Mucosa of stomach (tissue), 1 donor: ENCODE data around the gene EFL1.

Experiments used
- H3K27me3 ChIP-seq: one replicate; pipeline ENCODE4 v1.7.0; 2013; ENCODE audit warnings: mild to moderate bottlenecking, low read length; ENCODE audit not compliant: control insufficient read depth, insufficient read depth
- H3K36me3 ChIP-seq: one replicate; pipeline ENCODE4 v1.7.0; 2013; ENCODE audit warnings: low read length; ENCODE audit not compliant: control insufficient read depth, insufficient read depth
- H3K4me1 ChIP-seq: one replicate; pipeline ENCODE4 v1.7.0; 2013; ENCODE audit warnings: mild to moderate bottlenecking, low read length; ENCODE audit not compliant: control insufficient read depth, insufficient read depth
- H3K4me3 ChIP-seq: one replicate; pipeline ENCODE4 v1.7.0; 2013; ENCODE audit warnings: low read length
- H3K9ac ChIP-seq: one replicate; pipeline ENCODE4 v1.7.0; 2013; ENCODE audit warnings: mild to moderate bottlenecking, low read length, moderate library complexity
- H3K9me3 ChIP-seq: one replicate; pipeline ENCODE4 v1.7.0; 2013; ENCODE audit warnings: mild to moderate bottlenecking, low read length, moderate library complexity; ENCODE audit not compliant: control insufficient read depth
- donor health status: Pancreatic carcinoma.

The EFL1 gene

GRCh38 chr15:82127581-82127980, 135.0 kb downstream of the EFL1 start:
- Histone ChIP-seq H3K27me3 (no peaks in the 10 kb centered on the region), H3K36me3 (peaks cover 4% of the 10 kb centered on the region), H3K9ac (no peak overlapping the region), H3K4me3 (no peak overlapping the region), H3K4me1 (peaks cover 4% of the 10 kb centered on the region), H3K9me3 (no peaks in the 10 kb centered on the region)

- H3K4me1 ChIP-seq, result peaks cover 4% of the 10 kb centered on the region
- no peak overlapping the region for H3K9ac ChIP-seq
- no peaks in the 10 kb centered on the region for H3K27me3 ChIP-seq
- no peaks in the 10 kb centered on the region for H3K36me3 ChIP-seq
- no peaks in the 10 kb centered on the region for H3K9me3 ChIP-seq
- H3K4me3 ChIP-seq, result no peak overlapping the region
Measured at GRCh38 chr15:82126346-82126745, 136.2 kb downstream of the EFL1 start.

- Histone ChIP-seq H3K9ac (no peak overlapping the region), H3K4me3 (no peak overlapping the region), H3K4me1 (peaks cover 4% of the 10 kb centered on the region), H3K9me3 (no peaks in the 10 kb centered on the region), H3K36me3 (no peaks in the 10 kb centered on the region), H3K27me3 (no peaks in the 10 kb centered on the region)
Measured at GRCh38 chr15:82124331-82125263, 137.9 kb downstream of the EFL1 start.

GRCh38 chr15:82122746-82123400, 139.7 kb downstream of the EFL1 start:
- no peak overlapping the region for H3K4me3 ChIP-seq
- H3K27me3 ChIP-seq, result no peaks in the 10 kb centered on the region
- H3K36me3 ChIP-seq, result no peaks in the 10 kb centered on the region
- peaks cover 4% of the 10 kb centered on the region for H3K4me1 ChIP-seq
- H3K9me3 ChIP-seq, result no peaks in the 10 kb centered on the region
- no peak overlapping the region for H3K9ac ChIP-seq

GRCh38 chr15:82118040-82118439, 144.5 kb downstream of the EFL1 start:
- Histone ChIP-seq H3K4me1 (peaks cover 3% of the 10 kb centered on the region), H3K9ac (no peak overlapping the region)

GRCh38 chr15:82117296-82117695, 145.2 kb downstream of the EFL1 start:
- Histone ChIP-seq H3K9ac (no peak overlapping the region), H3K4me3 (no peak overlapping the region), H3K36me3 (no peaks in the 10 kb centered on the region), H3K4me1 (no peaks in the 10 kb centered on the region), H3K9me3 (no peaks in the 10 kb centered on the region), H3K27me3 (no peaks in the 10 kb centered on the region)

More at GRCh38 chr15:82118040-82118439, 144.5 kb downstream of the EFL1 start:
- H3K36me3 ChIP-seq, result no peaks in the 10 kb centered on the region
- no peaks in the 10 kb centered on the region for H3K9me3 ChIP-seq
- no peak overlapping the region for H3K4me3 ChIP-seq
- H3K27me3 ChIP-seq, result no peaks in the 10 kb centered on the region

GRCh38 chr15:82114660-82115059, 147.9 kb downstream of the EFL1 start:
- H3K4me3 ChIP-seq, result no peak overlapping the region
- H3K9ac ChIP-seq, result no peak overlapping the region
- H3K9me3 ChIP-seq, result no peaks in the 10 kb centered on the region
- no peaks in the 10 kb centered on the region for H3K4me1 ChIP-seq
- no peaks in the 10 kb centered on the region for H3K36me3 ChIP-seq
- no peaks in the 10 kb centered on the region for H3K27me3 ChIP-seq

- Histone ChIP-seq H3K27me3 (no peaks in the 10 kb centered on the region), H3K4me3 (no peak overlapping the region), H3K9me3 (no peaks in the 10 kb centered on the region), H3K4me1 (no peaks in the 10 kb centered on the region), H3K9ac (no peak overlapping the region), H3K36me3 (no peaks in the 10 kb centered on the region)
Measured at GRCh38 chr15:82113106-82113715, 149.3 kb downstream of the EFL1 start.

- H3K9me3 ChIP-seq, result no peaks in the 10 kb centered on the region
- H3K36me3 ChIP-seq, result no peaks in the 10 kb centered on the region
- no peaks in the 10 kb centered on the region for H3K27me3 ChIP-seq
- H3K9ac ChIP-seq, result no peak overlapping the region
- no peak overlapping the region for H3K4me3 ChIP-seq
- no peaks in the 10 kb centered on the region for H3K4me1 ChIP-seq
Measured at GRCh38 chr15:82111918-82112317, 150.6 kb downstream of the EFL1 start.

GRCh38 chr15:82110144-82110543, 152.4 kb downstream of the EFL1 start:
- H3K36me3 ChIP-seq, result no peaks in the 10 kb centered on the region
- no peak overlapping the region for H3K4me3 ChIP-seq
- no peaks in the 10 kb centered on the region for H3K27me3 ChIP-seq
- no peaks in the 10 kb centered on the region for H3K4me1 ChIP-seq
- H3K9me3 ChIP-seq, result no peaks in the 10 kb centered on the region
- no peak overlapping the region for H3K9ac ChIP-seq

GRCh38 chr15:82108489-82109078, 153.9 kb downstream of the EFL1 start:
- no peaks in the 10 kb centered on the region for H3K27me3 ChIP-seq
- H3K4me1 ChIP-seq, result no peaks in the 10 kb centered on the region
- no peak overlapping the region for H3K9ac ChIP-seq
- H3K9me3 ChIP-seq, result no peaks in the 10 kb centered on the region
- no peak overlapping the region for H3K4me3 ChIP-seq
- H3K36me3 ChIP-seq, result no peaks in the 10 kb centered on the region

- no peak overlapping the region for H3K9ac ChIP-seq
- no peaks in the 10 kb centered on the region for H3K27me3 ChIP-seq
- H3K9me3 ChIP-seq, result no peaks in the 10 kb centered on the region
- no peaks in the 10 kb centered on the region for H3K4me1 ChIP-seq
- no peak overlapping the region for H3K4me3 ChIP-seq
- no peaks in the 10 kb centered on the region for H3K36me3 ChIP-seq
Measured at GRCh38 chr15:82106679-82107078, 155.9 kb downstream of the EFL1 start.
